ENCODE measurements around the gene OIT3. TPM values are rescaled to one million over a fixed set of nuclear protein-coding genes. Genes with fewer than 3 reads are reported as not detected.

OIT3 gene
- total and polyA plus RNA-seq, 8 donors = 0.05 to 0.34 TPM; not detected in 6

DNA sequence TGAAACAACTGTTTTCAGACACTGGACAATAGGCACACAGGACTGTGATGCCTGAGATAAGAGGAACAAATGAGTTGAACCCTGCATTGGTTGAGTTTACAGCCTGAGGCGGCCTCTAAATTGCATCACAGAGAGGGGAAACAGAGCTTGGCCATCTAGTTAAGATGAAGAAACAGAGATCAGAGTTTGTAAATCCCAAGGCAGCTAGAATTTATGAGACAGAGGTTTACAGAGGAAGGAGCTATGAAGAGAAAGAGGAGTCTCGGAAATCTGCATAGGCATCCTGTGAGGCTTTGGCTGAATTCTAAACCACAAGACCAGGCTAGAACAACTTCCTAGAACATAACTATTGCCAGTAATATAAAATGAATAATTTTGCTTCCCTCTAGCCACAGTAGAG, 41.0 kb upstream of the OIT3 start:
- no peak for FAIRE-seq

GRCh38 chr10:72855129-72855528, 38.4 kb upstream of the OIT3 start:
- intact Hi-C loops (cut with DNase I) = no loop called here
- ATAC-seq (no peak), FAIRE-seq (no peak), DNase-seq (no peak)
- Histone ChIP-seq H3K4me3 (no peak overlapping the region), H3K4me1 (no peaks in the 10 kb centered on the region), H3K27ac (no peak overlapping the region), H3K36me3 (no peaks in the 10 kb centered on the region), H3K9me3 (no peaks in the 10 kb centered on the region), H3K27me3 (no peaks in the 10 kb centered on the region)
- TF ChIP-seq, protein P1, sequence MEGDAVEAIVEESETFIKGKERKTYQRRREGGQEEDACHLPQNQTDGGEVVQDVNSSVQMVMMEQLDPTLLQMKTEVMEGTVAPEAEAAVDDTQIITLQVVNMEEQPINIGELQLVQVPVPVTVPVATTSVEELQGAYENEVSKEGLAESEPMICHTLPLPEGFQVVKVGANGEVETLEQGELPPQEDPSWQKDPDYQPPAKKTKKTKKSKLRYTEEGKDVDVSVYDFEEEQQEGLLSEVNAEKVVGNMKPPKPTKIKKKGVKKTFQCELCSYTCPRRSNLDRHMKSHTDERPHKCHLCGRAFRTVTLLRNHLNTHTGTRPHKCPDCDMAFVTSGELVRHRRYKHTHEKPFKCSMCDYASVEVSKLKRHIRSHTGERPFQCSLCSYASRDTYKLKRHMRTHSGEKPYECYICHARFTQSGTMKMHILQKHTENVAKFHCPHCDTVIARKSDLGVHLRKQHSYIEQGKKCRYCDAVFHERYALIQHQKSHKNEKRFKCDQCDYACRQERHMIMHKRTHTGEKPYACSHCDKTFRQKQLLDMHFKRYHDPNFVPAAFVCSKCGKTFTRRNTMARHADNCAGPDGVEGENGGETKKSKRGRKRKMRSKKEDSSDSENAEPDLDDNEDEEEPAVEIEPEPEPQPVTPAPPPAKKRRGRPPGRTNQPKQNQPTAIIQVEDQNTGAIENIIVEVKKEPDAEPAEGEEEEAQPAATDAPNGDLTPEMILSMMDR (IDR thresholded peaks at IDR 0.05) = no peak

More for the DNA sequence above, 41.0 kb upstream of the OIT3 start:
- H3K36me3 ChIP-seq = no peaks in the 10 kb centered on the region
- intact Hi-C loops (cut with DNase I) = no loop called here
- H3K9me3 ChIP-seq = no peaks in the 10 kb centered on the region
- ATAC-seq = no peak
- no peak overlapping the region for H3K27ac ChIP-seq
- TF ChIP-seq, protein P1 (IDR thresholded peaks at IDR 0.05) = no peak
- H3K27me3 ChIP-seq = no peaks in the 10 kb centered on the region
- H3K4me1 ChIP-seq = no peaks in the 10 kb centered on the region
- DNase-seq = no peak
- WGBS, 2 donors = 95 to 99% methylated on average over 2 of the region's 2 CpGs
- no peak overlapping the region for H3K4me3 ChIP-seq

- no peak overlapping the region for H3K27ac ChIP-seq
- H3K36me3 ChIP-seq = no peaks in the 10 kb centered on the region
- 71 to 72% methylated on average over 2 of the region's 2 CpGs for WGBS, 2 donors
- H3K9me3 ChIP-seq = no peaks in the 10 kb centered on the region
- no peaks in the 10 kb centered on the region for H3K27me3 ChIP-seq
- FAIRE-seq = no peak
- no peak for ATAC-seq
- H3K4me1 ChIP-seq = no peaks in the 10 kb centered on the region
- TF ChIP-seq, protein P1 (IDR thresholded peaks at IDR 0.05) = no peak
- no peak overlapping the region for H3K4me3 ChIP-seq
- intact Hi-C loops (cut with DNase I) = no loop called here
- no peak for DNase-seq
These were observed 37.7 kb upstream of the OIT3 start for GRCh38 chr10:72855790-72856189.

GRCh38 chr10:72858067-72858466, 35.5 kb upstream of the OIT3 start:
- H3K4me3 ChIP-seq = no peak overlapping the region
- 96 to 97% methylated on average over 6 of the region's 6 CpGs for WGBS, 2 donors
- H3K4me1 ChIP-seq = no peaks in the 10 kb centered on the region
- H3K9me3 ChIP-seq = no peaks in the 10 kb centered on the region
- no peak overlapping the region for H3K27ac ChIP-seq
- H3K36me3 ChIP-seq = no peaks in the 10 kb centered on the region
- FAIRE-seq (no peak), DNase-seq (no peak), ATAC-seq (no peak)
- intact Hi-C loops (cut with DNase I) = no loop called here
- TF ChIP-seq, protein P1 (IDR thresholded peaks at IDR 0.05) = no peak
- no peaks in the 10 kb centered on the region for H3K27me3 ChIP-seq

GRCh38 chr10:72862957-72863356, 30.6 kb upstream of the OIT3 start:
- no peaks in the 10 kb centered on the region for H3K27me3 ChIP-seq
- intact Hi-C loops (cut with DNase I) = no loop called here
- no peaks in the 10 kb centered on the region for H3K9me3 ChIP-seq
- TF ChIP-seq, protein P1 (IDR thresholded peaks at IDR 0.05) = no peak
- H3K36me3 ChIP-seq = no peaks in the 10 kb centered on the region
- 79 to 85% methylated on average over 2 of the region's 2 CpGs for WGBS, 2 donors
- no peak for DNase-seq
- no peak overlapping the region for H3K27ac ChIP-seq
- H3K4me3 ChIP-seq = no peak overlapping the region
- FAIRE-seq = no peak
- H3K4me1 ChIP-seq = no peaks in the 10 kb centered on the region
- no peak for ATAC-seq
